ENCODE measurements around the gene POLR1E.

Gene POLR1E

GRCh38 chr9:37534412-37534811, 48.7 kb downstream of the POLR1E start:
- peaks cover 5% of the 10 kb centered on the region for H3K36me3 Mint-ChIP-seq (ENCODE audit: insufficient read depth)
- ATAC-seq (replicated peaks; ENCODE audit: extremely low read depth, poor library complexity, severe bottlenecking) (no peak), DNase-seq (ENCODE audit: low spot score in 2 of 2) (no peak)
- H3K4me3 Mint-ChIP-seq: no peak overlapping the region
- no peaks in the 10 kb centered on the region for H3K9me3 Mint-ChIP-seq
- H3K27ac Mint-ChIP-seq (ENCODE audit: low read depth): peak overlapping the region; percentile 10
- H3K27me3 Mint-ChIP-seq: no peaks in the 10 kb centered on the region
- H3K4me1 Mint-ChIP-seq: peaks cover 5% of the 10 kb centered on the region

GRCh38 chr9:37534901-37535300, 49.2 kb downstream of the POLR1E start:
- peaks cover 5% of the 10 kb centered on the region for H3K4me1 Mint-ChIP-seq
- H3K27ac Mint-ChIP-seq (ENCODE audit: low read depth): peak overlapping the region; percentile 10
- no peaks in the 10 kb centered on the region for H3K27me3 Mint-ChIP-seq
- no peaks in the 10 kb centered on the region for H3K9me3 Mint-ChIP-seq
- no peak overlapping the region for H3K4me3 Mint-ChIP-seq
- peaks cover 5% of the 10 kb centered on the region for H3K36me3 Mint-ChIP-seq (ENCODE audit: insufficient read depth)
- ATAC-seq (replicated peaks; ENCODE audit: extremely low read depth, poor library complexity, severe bottlenecking) (no peak), DNase-seq (ENCODE audit: low spot score in 2 of 2) (no peak)

- Mint-ChIP-seq H3K4me3 (no peak overlapping the region), H3K4me1 (no peaks in the 10 kb centered on the region), H3K36me3 (ENCODE audit: insufficient read depth) (peaks cover 2% of the 10 kb centered on the region), H3K9me3 (no peaks in the 10 kb centered on the region), H3K27ac (ENCODE audit: low read depth) (no peak overlapping the region), H3K27me3 (no peaks in the 10 kb centered on the region)
- no peak for DNase-seq (ENCODE audit: low spot score in 2 of 2)
- ATAC-seq (replicated peaks; ENCODE audit: extremely low read depth, poor library complexity, severe bottlenecking): no peak
Observed at GRCh38 chr9:37538099-37538498, 52.4 kb downstream of the POLR1E start.

GRCh38 chr9:37539634-37540033, 53.9 kb downstream of the POLR1E start:
- ATAC-seq (replicated peaks; ENCODE audit: extremely low read depth, poor library complexity, severe bottlenecking) (no peak), DNase-seq (ENCODE audit: low spot score in 2 of 2) (no peak)
- H3K27ac Mint-ChIP-seq (ENCODE audit: low read depth): no peak overlapping the region
- H3K36me3 Mint-ChIP-seq (ENCODE audit: insufficient read depth): peaks cover 2% of the 10 kb centered on the region
- H3K4me1 Mint-ChIP-seq: no peaks in the 10 kb centered on the region
- no peaks in the 10 kb centered on the region for H3K9me3 Mint-ChIP-seq
- H3K4me3 Mint-ChIP-seq: no peak overlapping the region
- H3K27me3 Mint-ChIP-seq: no peaks in the 10 kb centered on the region

GRCh38 chr9:37540634-37541033, 54.9 kb downstream of the POLR1E start:
- ATAC-seq (replicated peaks; ENCODE audit: extremely low read depth, poor library complexity, severe bottlenecking) (no peak), DNase-seq (ENCODE audit: low spot score in 2 of 2) (no peak)
- Mint-ChIP-seq H3K27me3 (no peaks in the 10 kb centered on the region), H3K4me3 (no peak overlapping the region), H3K4me1 (no peaks in the 10 kb centered on the region), H3K27ac (ENCODE audit: low read depth) (no peak overlapping the region), H3K36me3 (ENCODE audit: insufficient read depth) (peaks cover 2% of the 10 kb centered on the region), H3K9me3 (no peaks in the 10 kb centered on the region)

- ATAC-seq (replicated peaks; ENCODE audit: extremely low read depth, poor library complexity, severe bottlenecking) (no peak), DNase-seq (ENCODE audit: low spot score in 2 of 2) (no peak)
- Mint-ChIP-seq H3K4me1 (no peaks in the 10 kb centered on the region), H3K27me3 (no peaks in the 10 kb centered on the region), H3K27ac (ENCODE audit: low read depth) (no peak overlapping the region), H3K36me3 (ENCODE audit: insufficient read depth) (peaks cover 2% of the 10 kb centered on the region), H3K9me3 (no peaks in the 10 kb centered on the region), H3K4me3 (no peak overlapping the region)
Observed at GRCh38 chr9:37541465-37541864, 55.7 kb downstream of the POLR1E start.

- H3K9me3 Mint-ChIP-seq: no peaks in the 10 kb centered on the region
- H3K4me3 Mint-ChIP-seq: no peak overlapping the region
- H3K27me3 Mint-ChIP-seq: no peaks in the 10 kb centered on the region
- H3K4me1 Mint-ChIP-seq: no peaks in the 10 kb centered on the region
- H3K27ac Mint-ChIP-seq (ENCODE audit: low read depth): no peak overlapping the region
- DNase-seq (ENCODE audit: low spot score in 2 of 2) (no peak), ATAC-seq (replicated peaks; ENCODE audit: extremely low read depth, poor library complexity, severe bottlenecking) (no peak)
- H3K36me3 Mint-ChIP-seq (ENCODE audit: insufficient read depth): no peaks in the 10 kb centered on the region
Observed at GRCh38 chr9:37542488-37542887, 56.7 kb downstream of the POLR1E start.

GRCh38 chr9:37542895-37543294, 57.1 kb downstream of the POLR1E start:
- H3K9me3 Mint-ChIP-seq: no peaks in the 10 kb centered on the region

GRCh38 chr9:37543468-37543867, 57.7 kb downstream of the POLR1E start:
- no peaks in the 10 kb centered on the region for H3K36me3 Mint-ChIP-seq (ENCODE audit: insufficient read depth)
- no peaks in the 10 kb centered on the region for H3K27me3 Mint-ChIP-seq
- no peaks in the 10 kb centered on the region for H3K9me3 Mint-ChIP-seq
- no peak overlapping the region for H3K27ac Mint-ChIP-seq (ENCODE audit: low read depth)
- no peak for ATAC-seq (replicated peaks; ENCODE audit: extremely low read depth, poor library complexity, severe bottlenecking)
- no peak overlapping the region for H3K4me3 Mint-ChIP-seq
- no peaks in the 10 kb centered on the region for H3K4me1 Mint-ChIP-seq
- no peak for DNase-seq (ENCODE audit: low spot score in 2 of 2)

More at GRCh38 chr9:37542895-37543294, 57.1 kb downstream of the POLR1E start:
- no peak for ATAC-seq (replicated peaks; ENCODE audit: extremely low read depth, poor library complexity, severe bottlenecking)
- Mint-ChIP-seq H3K4me3 (no peak overlapping the region), H3K36me3 (ENCODE audit: insufficient read depth) (no peaks in the 10 kb centered on the region), H3K27ac (ENCODE audit: low read depth) (no peak overlapping the region), H3K4me1 (no peaks in the 10 kb centered on the region), H3K27me3 (no peaks in the 10 kb centered on the region)
- no peak for DNase-seq (ENCODE audit: low spot score in 2 of 2)

- Mint-ChIP-seq H3K4me3 (no peak overlapping the region), H3K27ac (ENCODE audit: low read depth) (no peak overlapping the region)
- ATAC-seq (replicated peaks; ENCODE audit: extremely low read depth, poor library complexity, severe bottlenecking): no peak
Observed at GRCh38 chr9:37547328-37547878, 61.7 kb downstream of the POLR1E start.

GRCh38 chr9:37549527-37549926, 63.8 kb downstream of the POLR1E start:
- H3K4me3 Mint-ChIP-seq: no peak overlapping the region
- H3K9me3 Mint-ChIP-seq: no peaks in the 10 kb centered on the region
- H3K27ac Mint-ChIP-seq (ENCODE audit: low read depth): no peak overlapping the region
- no peaks in the 10 kb centered on the region for H3K4me1 Mint-ChIP-seq
- no peaks in the 10 kb centered on the region for H3K27me3 Mint-ChIP-seq
- ATAC-seq (replicated peaks; ENCODE audit: extremely low read depth, poor library complexity, severe bottlenecking): no peak
- DNase-seq (ENCODE audit: low spot score in 2 of 2): no peak
- no peaks in the 10 kb centered on the region for H3K36me3 Mint-ChIP-seq (ENCODE audit: insufficient read depth)

More at GRCh38 chr9:37547328-37547878, 61.7 kb downstream of the POLR1E start:
- H3K27me3 Mint-ChIP-seq: no peaks in the 10 kb centered on the region
- H3K36me3 Mint-ChIP-seq (ENCODE audit: insufficient read depth): no peaks in the 10 kb centered on the region
- DNase-seq (ENCODE audit: low spot score in 2 of 2): no peak
- no peaks in the 10 kb centered on the region for H3K4me1 Mint-ChIP-seq
- H3K9me3 Mint-ChIP-seq: no peaks in the 10 kb centered on the region

GRCh38 chr9:37550781-37551180, 65.0 kb downstream of the POLR1E start:
- H3K36me3 Mint-ChIP-seq (ENCODE audit: insufficient read depth): no peaks in the 10 kb centered on the region

GRCh38 chr9:37551468-37551867, 65.7 kb downstream of the POLR1E start:
- Mint-ChIP-seq H3K27me3 (no peaks in the 10 kb centered on the region), H3K36me3 (ENCODE audit: insufficient read depth) (no peaks in the 10 kb centered on the region), H3K4me3 (no peak overlapping the region), H3K4me1 (no peaks in the 10 kb centered on the region), H3K27ac (ENCODE audit: low read depth) (no peak overlapping the region), H3K9me3 (no peaks in the 10 kb centered on the region)
- no peak for DNase-seq (ENCODE audit: low spot score in 2 of 2)
- ATAC-seq (replicated peaks; ENCODE audit: extremely low read depth, poor library complexity, severe bottlenecking): no peak

More at GRCh38 chr9:37550781-37551180, 65.0 kb downstream of the POLR1E start:
- no peaks in the 10 kb centered on the region for H3K27me3 Mint-ChIP-seq
- H3K9me3 Mint-ChIP-seq: no peaks in the 10 kb centered on the region
- H3K4me1 Mint-ChIP-seq: no peaks in the 10 kb centered on the region
- H3K27ac Mint-ChIP-seq (ENCODE audit: low read depth): no peak overlapping the region
- no peak for ATAC-seq (replicated peaks; ENCODE audit: extremely low read depth, poor library complexity, severe bottlenecking)
- H3K4me3 Mint-ChIP-seq: no peak overlapping the region
- no peak for DNase-seq (ENCODE audit: low spot score in 2 of 2)

- no peaks in the 10 kb centered on the region for H3K27me3 Mint-ChIP-seq
- no peak overlapping the region for H3K27ac Mint-ChIP-seq (ENCODE audit: low read depth)
- no peaks in the 10 kb centered on the region for H3K36me3 Mint-ChIP-seq (ENCODE audit: insufficient read depth)
- no peaks in the 10 kb centered on the region for H3K4me1 Mint-ChIP-seq
- DNase-seq (ENCODE audit: low spot score in 2 of 2) (no peak), ATAC-seq (replicated peaks; ENCODE audit: extremely low read depth, poor library complexity, severe bottlenecking) (no peak)
- H3K9me3 Mint-ChIP-seq: no peaks in the 10 kb centered on the region
- H3K4me3 Mint-ChIP-seq: no peak overlapping the region
Observed at GRCh38 chr9:37551888-37552287, 66.1 kb downstream of the POLR1E start.

All from central memory CD8-positive, alpha-beta T cell (primary cell).